CD4-positive, alpha-beta T cell (primary cell): ENCODE measurements around the gene CELA2B. TPM values are rescaled to one million over a fixed set of nuclear protein-coding genes. Genes with fewer than 3 reads are reported as not detected.
"Not testable (repeated sequence)": the region's sequence is repeated elsewhere in the genome, so short reads cannot be mapped to it uniquely, and the experiment has no call there.

Experiments used
- ATAC-seq: fragments of 200-7000 bp; cut with Tn5 transposase; one replicate; pipeline ENCODE4 v1.10.0; 2022; ENCODE audit warnings: mild to moderate bottlenecking; ENCODE audit not compliant: poor library complexity
- CTCF ChIA-PET: fragments of 350-600 bp; sonication (Branson Sonifier 250); formaldehyde crosslinking; loops from one replicate; lab custom pipeline; 2021; ENCODE audit warnings: antibody characterized with exemption, inconsistent platforms; lab: Charles Lee
- POLR2A ChIA-PET: fragments of 350-600 bp; sonication (Branson Sonifier 250); formaldehyde crosslinking; loops from one replicate; lab custom pipeline; 2021; ENCODE audit warnings: antibody characterized with exemption, inconsistent platforms; lab: Charles Lee
- DNase-seq, 14 experiments: peaks; one replicate each; pipeline ENCODE4 v3.0.0-alpha.2; 2013 to 2020; ENCODE audit warnings: mixed read lengths in 2 of 14
- H3K27ac ChIP-seq, 2 donors: one replicate each; pipeline versions ENCODE4 v1.5.1 to v1.7.0; 2013; ENCODE audit warnings: low read length in 2 of 2, low read depth in 1 of 2, mild to moderate bottlenecking in 1 of 2
- H3K27me3 ChIP-seq, 2 experiments: 1 replicate in 1 of 2; 2 replicates in 1 of 2; pipeline versions ENCODE4 v1.6.1 to v1.7.0; 2013; ENCODE audit warnings: low read length in 2 of 2, control low read depth in 1 of 2, mild to moderate bottlenecking in 1 of 2, moderate library complexity in 1 of 2; ENCODE audit not compliant: insufficient read depth in 2 of 2, control insufficient read depth in 1 of 2
- H3K36me3 ChIP-seq: one replicate; pipeline ENCODE4 v1.6.1; 2013; ENCODE audit warnings: low read length, control low read depth; ENCODE audit not compliant: insufficient read depth
- H3K4me1 ChIP-seq: one replicate; pipeline ENCODE4 v1.6.1; 2013; ENCODE audit warnings: low read length, control low read depth; ENCODE audit not compliant: insufficient read depth
- H3K4me3 ChIP-seq: one replicate; pipeline ENCODE4 v1.5.1; 2013; ENCODE audit warnings: mild to moderate bottlenecking, low read length, moderate library complexity
- H3K9me3 ChIP-seq, 2 experiments: 1 replicate in 1 of 2; 2 replicates in 1 of 2; pipeline versions ENCODE4 v1.6.1 to v1.7.0; 2013; ENCODE audit warnings: low read length in 2 of 2, mild to moderate bottlenecking in 2 of 2, control low read depth in 1 of 2, moderate library complexity in 1 of 2; ENCODE audit not compliant: control insufficient read depth in 1 of 2, insufficient read depth in 1 of 2
- H3K27ac Mint-ChIP-seq: one replicate; pipeline ENCODE4 v1.8.0; 2020; ENCODE audit warnings: mixed read lengths
- H3K27me3 Mint-ChIP-seq: one replicate; pipeline ENCODE4 v1.8.0; 2021; ENCODE audit warnings: mixed read lengths
- H3K36me3 Mint-ChIP-seq: one replicate; pipeline ENCODE4 v1.8.0; 2021; ENCODE audit warnings: low read depth, mixed read lengths
- H3K4me1 Mint-ChIP-seq: one replicate; pipeline ENCODE4 v1.8.0; 2021; ENCODE audit warnings: low read depth, mixed read lengths
- H3K4me3 Mint-ChIP-seq: one replicate; pipeline ENCODE4 v1.8.0; 2020; ENCODE audit warnings: mild to moderate bottlenecking, mixed read lengths
- H3K9me3 Mint-ChIP-seq: one replicate; pipeline ENCODE4 v1.8.0; 2020; ENCODE audit warnings: mixed read lengths
- CTCF ChIP-seq: fragments of 200-600 bp; IDR thresholded peaks from one replicate; pipeline ENCODE4 v1.8.0; 2022; ENCODE audit warnings: antibody characterized with exemption, mild to moderate bottlenecking
- intact Hi-C, 2 experiments: fragments of 100-400 bp; cut with DNase I in 1 of 2; cut with micrococcal nuclease in 1 of 2; formaldehyde crosslinking; loops; one replicate each; pipeline versions ENCODE4 v1.15.1 to v1.9.0; 2023 to 2025; cut with DNase I, micrococcal nuclease
- total RNA-seq, 174 experiments: library from RNA in 2 of 174; stranded (reverse) in 2 of 174; gene quantifications; one replicate each; pipeline ENCODE4 v1.2.3 and lab custom pipeline; 2021 to 2026

The CELA2B gene
- total RNA-seq, 2 experiments from 2014 or later, result not detected

- H3K27me3 Mint-ChIP-seq, result peaks cover 5% of the 10 kb centered on the region
- intact Hi-C loops, result no loop called here
- no peak overlapping the region for H3K4me3 Mint-ChIP-seq
- H3K9me3 Mint-ChIP-seq, result no peaks in the 10 kb centered on the region
- H3K27me3 ChIP-seq, result no peaks in the 10 kb centered on the region
- DNase-seq (no peak), ATAC-seq (no peak)
- no peaks in the 10 kb centered on the region for H3K4me1 ChIP-seq
- H3K27ac ChIP-seq, result no peak overlapping the region
- no peaks in the 10 kb centered on the region for H3K36me3 Mint-ChIP-seq
- POLR2A ChIA-PET, result no interaction called here
- H3K9me3 ChIP-seq, result no peaks in the 10 kb centered on the region
- H3K4me1 Mint-ChIP-seq, result no peaks in the 10 kb centered on the region
- no peak for TF ChIP-seq CTCF
- H3K27ac Mint-ChIP-seq, result no peak overlapping the region
- no peak overlapping the region for H3K4me3 ChIP-seq
- CTCF ChIA-PET, result no interaction called here
- no peaks in the 10 kb centered on the region for H3K36me3 ChIP-seq
Measured at GRCh38 chr1:15465674-15466073, 10.2 kb upstream of the CELA2B start.

- POLR2A ChIA-PET, H3K27ac ChIP-seq, H3K36me3 ChIP-seq, H3K4me3 Mint-ChIP-seq, H3K36me3 Mint-ChIP-seq, DNase-seq, H3K4me3 ChIP-seq, CTCF ChIA-PET, H3K9me3 ChIP-seq, H3K9me3 Mint-ChIP-seq, intact Hi-C loops, H3K27ac Mint-ChIP-seq, H3K4me1 ChIP-seq, H3K27me3 Mint-ChIP-seq, H3K27me3 ChIP-seq, ATAC-seq, H3K4me1 Mint-ChIP-seq: not testable (repeated sequence)
Measured at GRCh38 chr1:15466955-15467625, 8.8 kb upstream of the CELA2B start.

GRCh38 chr1:15468145-15468544, 7.8 kb upstream of the CELA2B start:
- H3K4me3 Mint-ChIP-seq, result no peak overlapping the region
- Histone ChIP-seq H3K4me3 (no peak overlapping the region), H3K36me3 (no peaks in the 10 kb centered on the region), H3K9me3 (no peaks in the 10 kb centered on the region), H3K4me1 (no peaks in the 10 kb centered on the region), H3K27ac (no peak overlapping the region), H3K27me3 (no peaks in the 10 kb centered on the region)
- TF ChIP-seq CTCF, result no peak
- no peaks in the 10 kb centered on the region for H3K36me3 Mint-ChIP-seq
- intact Hi-C loops, result no loop called here
- DNase-seq, result no peak
- H3K27me3 Mint-ChIP-seq, result peaks cover 5% of the 10 kb centered on the region
- no peaks in the 10 kb centered on the region for H3K4me1 Mint-ChIP-seq
- no peaks in the 10 kb centered on the region for H3K9me3 Mint-ChIP-seq
- no peak for ATAC-seq
- no peak overlapping the region for H3K27ac Mint-ChIP-seq
- ChIA-PET POLR2A (no interaction called here), CTCF (no interaction called here)

GRCh38 chr1:15469361-15469760, 6.5 kb upstream of the CELA2B start:
- intact Hi-C loops, result no loop called here
- no peaks in the 10 kb centered on the region for H3K4me1 Mint-ChIP-seq
- Histone ChIP-seq H3K27ac (no peak overlapping the region), H3K4me1 (no peaks in the 10 kb centered on the region), H3K36me3 (no peaks in the 10 kb centered on the region), H3K27me3 (no peaks in the 10 kb centered on the region), H3K9me3 (no peaks in the 10 kb centered on the region), H3K4me3 (no peak overlapping the region)
- DNase-seq, result no peak
- CTCF ChIA-PET, result no interaction called here
- peaks cover 3% of the 10 kb centered on the region for H3K27me3 Mint-ChIP-seq
- H3K27ac Mint-ChIP-seq, result no peak overlapping the region
- POLR2A ChIA-PET, result no interaction called here
- H3K9me3 Mint-ChIP-seq, result no peaks in the 10 kb centered on the region
- H3K36me3 Mint-ChIP-seq, result no peaks in the 10 kb centered on the region
- no peak overlapping the region for H3K4me3 Mint-ChIP-seq
- no peak for TF ChIP-seq CTCF
- no peak for ATAC-seq

GRCh38 chr1:15469821-15470448, 6.0 kb upstream of the CELA2B start:
- H3K9me3 ChIP-seq, H3K27ac Mint-ChIP-seq, DNase-seq, H3K36me3 ChIP-seq, H3K4me1 Mint-ChIP-seq, CTCF ChIA-PET, POLR2A ChIA-PET, H3K9me3 Mint-ChIP-seq, H3K27ac ChIP-seq, H3K4me3 Mint-ChIP-seq, H3K36me3 Mint-ChIP-seq, H3K27me3 Mint-ChIP-seq, intact Hi-C loops, H3K27me3 ChIP-seq, H3K4me1 ChIP-seq, ATAC-seq, H3K4me3 ChIP-seq: not testable (repeated sequence)
